KMS-11 (cell line): ENCODE data around the gene SCN9A.

Source experiments
- H2AFZ ChIP-seq: fragments of 200-600 bp; sonication (generic); 2 replicates; pipeline ENCODE4 v1.6.1; 2016; ENCODE audit warnings: antibody characterized with exemption, mixed run types, low read depth
- H3K27ac ChIP-seq: fragments of 200-600 bp; sonication (generic); 2 replicates; pipeline ENCODE4 v1.6.1; 2016; ENCODE audit warnings: mild to moderate bottlenecking, mixed run types
- H3K27me3 ChIP-seq: fragments of 200-600 bp; sonication (generic); 2 replicates; pipeline ENCODE4 v1.6.1; 2017; ENCODE audit warnings: mild to moderate bottlenecking, low read depth, mixed run types, moderate library complexity; ENCODE audit not compliant: insufficient read depth
- H3K36me3 ChIP-seq: fragments of 200-600 bp; sonication (generic); 2 replicates; pipeline ENCODE4 v1.6.1; 2017; ENCODE audit warnings: mild to moderate bottlenecking, mixed run types; ENCODE audit not compliant: insufficient read depth
- H3K4me1 ChIP-seq: fragments of 200-600 bp; sonication (generic); 2 replicates; pipeline ENCODE4 v1.6.1; 2016; ENCODE audit warnings: mild to moderate bottlenecking, low read depth, mixed run types; ENCODE audit not compliant: poor library complexity, severe bottlenecking
- H3K4me2 ChIP-seq: fragments of 200-600 bp; sonication (generic); 2 replicates; pipeline ENCODE4 v1.7.0; 2016; ENCODE audit warnings: mild to moderate bottlenecking, mixed run types
- H3K4me3 ChIP-seq: fragments of 200-600 bp; sonication (generic); IDR thresholded peaks from 2 replicates; pipeline ENCODE4 v1.6.1; 2017; ENCODE audit warnings: low read depth, low read length, mixed read lengths; ENCODE audit not compliant: insufficient read depth
- H3K79me2 ChIP-seq: fragments of 200-600 bp; sonication (generic); 2 replicates; pipeline ENCODE4 v1.6.1; 2016; ENCODE audit warnings: low read depth, mixed run types; ENCODE audit not compliant: insufficient read depth
- H3K9ac ChIP-seq: fragments of 200-600 bp; sonication (generic); 2 replicates; pipeline ENCODE4 v1.6.1; 2016; ENCODE audit warnings: mild to moderate bottlenecking, mixed run types
- H4K20me1 ChIP-seq: fragments of 200-600 bp; sonication (generic); 2 replicates; pipeline ENCODE4 v1.6.1; 2016; ENCODE audit warnings: mild to moderate bottlenecking, mixed run types; ENCODE audit not compliant: insufficient read depth
- TF ChIP-seq, protein P1 (sequence below): fragments of 200-600 bp; sonication (generic); conservative IDR thresholded peaks from 2 replicates; pipeline ENCODE4 v1.6.1; 2017; ENCODE audit warnings: low read depth, mild to moderate bottlenecking, antibody characterized with exemption, low read length, moderate library complexity, mixed read lengths

SCN9A gene

GRCh38 chr2:166246901-166247300 lies 128.8 kb downstream of the SCN9A start:
- Histone ChIP-seq H3K27ac (no peak overlapping the region), H3K4me2 (no peak overlapping the region), H4K20me1 (no peaks in the 10 kb centered on the region), H3K4me1 (peaks cover 28% of the 10 kb centered on the region), H2AFZ (no peak overlapping the region), H3K4me3 (no peak overlapping the region), H3K9ac (no peak overlapping the region), H3K79me2 (no peaks in the 10 kb centered on the region), H3K27me3 (no peaks in the 10 kb centered on the region), H3K36me3 (no peaks in the 10 kb centered on the region)
- TF ChIP-seq, protein P1, sequence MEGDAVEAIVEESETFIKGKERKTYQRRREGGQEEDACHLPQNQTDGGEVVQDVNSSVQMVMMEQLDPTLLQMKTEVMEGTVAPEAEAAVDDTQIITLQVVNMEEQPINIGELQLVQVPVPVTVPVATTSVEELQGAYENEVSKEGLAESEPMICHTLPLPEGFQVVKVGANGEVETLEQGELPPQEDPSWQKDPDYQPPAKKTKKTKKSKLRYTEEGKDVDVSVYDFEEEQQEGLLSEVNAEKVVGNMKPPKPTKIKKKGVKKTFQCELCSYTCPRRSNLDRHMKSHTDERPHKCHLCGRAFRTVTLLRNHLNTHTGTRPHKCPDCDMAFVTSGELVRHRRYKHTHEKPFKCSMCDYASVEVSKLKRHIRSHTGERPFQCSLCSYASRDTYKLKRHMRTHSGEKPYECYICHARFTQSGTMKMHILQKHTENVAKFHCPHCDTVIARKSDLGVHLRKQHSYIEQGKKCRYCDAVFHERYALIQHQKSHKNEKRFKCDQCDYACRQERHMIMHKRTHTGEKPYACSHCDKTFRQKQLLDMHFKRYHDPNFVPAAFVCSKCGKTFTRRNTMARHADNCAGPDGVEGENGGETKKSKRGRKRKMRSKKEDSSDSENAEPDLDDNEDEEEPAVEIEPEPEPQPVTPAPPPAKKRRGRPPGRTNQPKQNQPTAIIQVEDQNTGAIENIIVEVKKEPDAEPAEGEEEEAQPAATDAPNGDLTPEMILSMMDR: no peak

DNA sequence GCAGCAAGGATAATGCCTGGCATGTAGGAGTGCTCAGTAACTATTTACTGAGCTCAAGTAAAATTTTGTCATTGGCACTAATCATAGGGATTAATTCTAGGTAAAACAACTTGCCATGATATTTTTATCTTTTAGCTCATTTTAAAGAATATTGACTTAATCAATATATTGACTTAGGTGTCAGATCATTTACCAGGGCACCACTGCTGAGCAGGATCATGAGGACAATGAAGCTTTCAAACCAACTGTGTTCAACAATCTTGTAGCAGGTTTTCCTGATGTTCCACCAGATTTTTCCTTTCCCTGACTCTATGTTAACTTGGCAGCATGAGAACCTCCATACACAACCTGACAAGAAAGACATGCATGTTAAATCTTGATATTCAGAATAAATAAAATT lies 133.4 kb downstream of the SCN9A start:
- Histone ChIP-seq H3K27me3 (no peaks in the 10 kb centered on the region), H3K4me3 (no peak overlapping the region), H3K27ac (peak overlapping the region; percentile 57; the same call in 1 of the 2 replicates), H4K20me1 (no peaks in the 10 kb centered on the region), H3K79me2 (no peaks in the 10 kb centered on the region), H3K4me1 (peaks cover 54% of the 10 kb centered on the region), H3K4me2 (peak overlapping the region; percentile 62), H2AFZ (no peak overlapping the region), H3K36me3 (no peaks in the 10 kb centered on the region), H3K9ac (no peak overlapping the region)
- TF ChIP-seq, protein P1: no peak

GRCh38 chr2:166240387-166241313 lies 135.1 kb downstream of the SCN9A start:
- Histone ChIP-seq H4K20me1 (no peaks in the 10 kb centered on the region), H3K27me3 (no peaks in the 10 kb centered on the region), H3K4me1 (peaks cover 38% of the 10 kb centered on the region), H3K79me2 (no peaks in the 10 kb centered on the region), H2AFZ (peak overlapping the region; percentile 4; the same call in 1 of the 2 replicates), H3K36me3 (no peaks in the 10 kb centered on the region), H3K27ac (peak overlapping the region; percentile 57), H3K4me2 (peak overlapping the region; percentile 62), H3K4me3 (no peak overlapping the region), H3K9ac (peak overlapping the region; percentile 1; the same call in 1 of the 2 replicates)
- TF ChIP-seq, protein P1: no peak

GRCh38 chr2:166239548-166239947 lies 136.2 kb downstream of the SCN9A start:
- peak overlapping the region; percentile 62; the same call in 1 of the 2 replicates for H3K4me2 ChIP-seq
- H3K27me3 ChIP-seq: no peaks in the 10 kb centered on the region
- no peak overlapping the region for H3K9ac ChIP-seq
- no peaks in the 10 kb centered on the region for H3K79me2 ChIP-seq
- H2AFZ ChIP-seq: no peak overlapping the region
- peak overlapping the region; percentile 57; the same call in 1 of the 2 replicates for H3K27ac ChIP-seq
- TF ChIP-seq, protein P1: no peak
- H4K20me1 ChIP-seq: no peaks in the 10 kb centered on the region
- no peak overlapping the region for H3K4me3 ChIP-seq
- no peaks in the 10 kb centered on the region for H3K36me3 ChIP-seq
- H3K4me1 ChIP-seq: peaks cover 38% of the 10 kb centered on the region
